Endothelial cell of umbilical vein (primary cell): ENCODE data around the gene SUN3.

ENCODE experiments used
- EZH2 ChIP-seq: IDR thresholded peaks from 2 replicates; pipeline ENCODE4 v1.6.1; 2012; ENCODE audit warnings: borderline replicate concordance, low read depth, mild to moderate bottlenecking, moderate library complexity, low read length, inconsistent platforms; ENCODE audit not compliant: severe bottlenecking
- FOS ChIP-seq: IDR thresholded peaks from 2 replicates; pipeline ENCODE4 v1.6.1; 2011; ENCODE audit warnings: mild to moderate bottlenecking, low read length, moderate library complexity, borderline replicate concordance; ENCODE audit not compliant: insufficient read depth
- GATA2 ChIP-seq: IDR thresholded peaks from 2 replicates; pipeline ENCODE4 v1.7.0; 2011; ENCODE audit warnings: low read depth, mild to moderate bottlenecking, moderate library complexity, mixed read lengths, low read length; ENCODE audit not compliant: insufficient read length, insufficient read depth
- MYC ChIP-seq: IDR thresholded peaks from one replicate; pipeline ENCODE4 v1.6.1; 2011; ENCODE audit warnings: mild to moderate bottlenecking, low read depth, low read length
- POLR2A ChIP-seq: IDR thresholded peaks from 2 replicates; pipeline ENCODE4 v1.6.1; 2012; ENCODE audit warnings: low read depth, mild to moderate bottlenecking, control low read depth, low read length
- POLR2AphosphoS5 ChIP-seq: IDR thresholded peaks from 2 replicates; pipeline ENCODE4 v1.6.1; 2012; ENCODE audit warnings: low read depth, mild to moderate bottlenecking, control low read depth, low read length, moderate library complexity; ENCODE audit not compliant: insufficient read depth
- TF ChIP-seq, protein P1 (sequence below), 2 donors: IDR thresholded peaks; 1 replicate in 1 of 2; 2 replicates in 1 of 2; pipeline ENCODE4 v1.5.1; 2011; ENCODE audit warnings: low read length in 2 of 2, mild to moderate bottlenecking in 2 of 2, moderate library complexity in 2 of 2, control low read depth in 1 of 2, inconsistent platforms in 1 of 2, low read depth in 1 of 2; ENCODE audit not compliant: insufficient read depth in 1 of 2; ENCODE audit errors: extremely low read depth in 1 of 2
- TF ChIP-seq, protein P2 (sequence below): IDR thresholded peaks from 2 replicates; pipeline ENCODE4 v1.6.1; 2011; ENCODE audit not compliant: insufficient read depth, insufficient read length

DNA sequence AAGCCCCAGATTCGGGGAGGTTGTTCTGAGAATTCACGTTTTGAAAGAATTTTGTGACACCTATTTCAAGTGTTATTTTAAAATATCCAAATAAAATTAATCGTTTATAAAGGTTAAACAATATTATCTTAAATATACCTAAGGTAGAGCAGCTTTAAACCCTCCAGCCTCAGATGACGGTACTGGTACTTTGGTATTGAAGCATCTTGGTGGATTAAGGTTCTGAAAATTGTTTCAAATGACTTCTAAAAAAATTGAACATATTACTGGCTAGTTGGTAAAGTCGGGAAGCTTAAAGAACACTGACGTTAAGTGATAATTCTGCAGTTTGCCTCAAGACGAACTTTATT, 49.1 kb downstream of the SUN3 start:
- TF ChIP-seq POLR2AphosphoS5 = no peak
- TF ChIP-seq, protein P1, sequence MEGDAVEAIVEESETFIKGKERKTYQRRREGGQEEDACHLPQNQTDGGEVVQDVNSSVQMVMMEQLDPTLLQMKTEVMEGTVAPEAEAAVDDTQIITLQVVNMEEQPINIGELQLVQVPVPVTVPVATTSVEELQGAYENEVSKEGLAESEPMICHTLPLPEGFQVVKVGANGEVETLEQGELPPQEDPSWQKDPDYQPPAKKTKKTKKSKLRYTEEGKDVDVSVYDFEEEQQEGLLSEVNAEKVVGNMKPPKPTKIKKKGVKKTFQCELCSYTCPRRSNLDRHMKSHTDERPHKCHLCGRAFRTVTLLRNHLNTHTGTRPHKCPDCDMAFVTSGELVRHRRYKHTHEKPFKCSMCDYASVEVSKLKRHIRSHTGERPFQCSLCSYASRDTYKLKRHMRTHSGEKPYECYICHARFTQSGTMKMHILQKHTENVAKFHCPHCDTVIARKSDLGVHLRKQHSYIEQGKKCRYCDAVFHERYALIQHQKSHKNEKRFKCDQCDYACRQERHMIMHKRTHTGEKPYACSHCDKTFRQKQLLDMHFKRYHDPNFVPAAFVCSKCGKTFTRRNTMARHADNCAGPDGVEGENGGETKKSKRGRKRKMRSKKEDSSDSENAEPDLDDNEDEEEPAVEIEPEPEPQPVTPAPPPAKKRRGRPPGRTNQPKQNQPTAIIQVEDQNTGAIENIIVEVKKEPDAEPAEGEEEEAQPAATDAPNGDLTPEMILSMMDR (IDR thresholded peaks at IDR 0.05; ENCODE audit: extremely low read depth in 1 of 2, insufficient read depth in 1 of 2, low read depth in 1 of 2, low read length in 2 of 2) = no peak
- TF ChIP-seq POLR2A = no peak
- no peak for TF ChIP-seq GATA2
- no peak for TF ChIP-seq EZH2
- no peak for TF ChIP-seq MYC
- TF ChIP-seq, protein P2, sequence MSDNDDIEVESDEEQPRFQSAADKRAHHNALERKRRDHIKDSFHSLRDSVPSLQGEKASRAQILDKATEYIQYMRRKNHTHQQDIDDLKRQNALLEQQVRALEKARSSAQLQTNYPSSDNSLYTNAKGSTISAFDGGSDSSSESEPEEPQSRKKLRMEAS = no peak
- no peak for TF ChIP-seq FOS
